ENCODE data around the gene IL19.

GRCh38 chr1:206787891-206788290 is 17.3 kb downstream of the IL19 start:
- TF ChIP-seq, protein P1, sequence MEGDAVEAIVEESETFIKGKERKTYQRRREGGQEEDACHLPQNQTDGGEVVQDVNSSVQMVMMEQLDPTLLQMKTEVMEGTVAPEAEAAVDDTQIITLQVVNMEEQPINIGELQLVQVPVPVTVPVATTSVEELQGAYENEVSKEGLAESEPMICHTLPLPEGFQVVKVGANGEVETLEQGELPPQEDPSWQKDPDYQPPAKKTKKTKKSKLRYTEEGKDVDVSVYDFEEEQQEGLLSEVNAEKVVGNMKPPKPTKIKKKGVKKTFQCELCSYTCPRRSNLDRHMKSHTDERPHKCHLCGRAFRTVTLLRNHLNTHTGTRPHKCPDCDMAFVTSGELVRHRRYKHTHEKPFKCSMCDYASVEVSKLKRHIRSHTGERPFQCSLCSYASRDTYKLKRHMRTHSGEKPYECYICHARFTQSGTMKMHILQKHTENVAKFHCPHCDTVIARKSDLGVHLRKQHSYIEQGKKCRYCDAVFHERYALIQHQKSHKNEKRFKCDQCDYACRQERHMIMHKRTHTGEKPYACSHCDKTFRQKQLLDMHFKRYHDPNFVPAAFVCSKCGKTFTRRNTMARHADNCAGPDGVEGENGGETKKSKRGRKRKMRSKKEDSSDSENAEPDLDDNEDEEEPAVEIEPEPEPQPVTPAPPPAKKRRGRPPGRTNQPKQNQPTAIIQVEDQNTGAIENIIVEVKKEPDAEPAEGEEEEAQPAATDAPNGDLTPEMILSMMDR (conservative IDR thresholded peaks at IDR 0.05; ENCODE audit: low read length): no peak
- TF ChIP-seq EZH2phosphoT487 (IDR thresholded peaks at IDR 0.05; ENCODE audit: borderline replicate concordance, low read depth, low read length): no peak

All from OCI-LY7 (cell line).